Fibroblast of upper back skin (primary cell): ENCODE measurements around the gene ABHD14A.
A peak's percentile ranks its signal among the peaks of the same experiment; 100 is the strongest.

ENCODE experiments used
- DNase-seq: peaks from one replicate; pipeline ENCODE4 v3.0.0-alpha.2; 2013

Gene ABHD14A

GRCh38 chr3:51941463-51941797 lies 33.4 kb upstream of the ABHD14A start:
- DNase-seq = no peak

- peak; percentile 100 for DNase-seq
Measured at GRCh38 chr3:51941798-51942602, 32.9 kb upstream of the ABHD14A start, which contains the start of the genes PARP3 and RRP9. Gene PARP3, plus strand, starts transcription at chr3:51942363. Its CDS starts 993 bp downstream, at chr3:51943356. Gene RRP9, minus strand, starts transcription at chr3:51941904. Its CDS starts 37 bp downstream, at chr3:51941867.

GRCh38 chr3:51942603-51943450 lies 32.0 kb upstream of the ABHD14A start:
- peak; percentile 54 for DNase-seq

- no peak for DNase-seq
Measured at GRCh38 chr3:51943451-51944391, 31.1 kb upstream of the ABHD14A start.

GRCh38 chr3:51944451-51945021 lies 30.3 kb upstream of the ABHD14A start:
- no peak for DNase-seq

GRCh38 chr3:51945031-51945840 lies 29.6 kb upstream of the ABHD14A start:
- DNase-seq = no peak

GRCh38 chr3:51945926-51946705 lies 28.7 kb upstream of the ABHD14A start:
- no peak for DNase-seq

- no peak for DNase-seq
Measured at GRCh38 chr3:51946796-51947195, 28.1 kb upstream of the ABHD14A start.

DNA sequence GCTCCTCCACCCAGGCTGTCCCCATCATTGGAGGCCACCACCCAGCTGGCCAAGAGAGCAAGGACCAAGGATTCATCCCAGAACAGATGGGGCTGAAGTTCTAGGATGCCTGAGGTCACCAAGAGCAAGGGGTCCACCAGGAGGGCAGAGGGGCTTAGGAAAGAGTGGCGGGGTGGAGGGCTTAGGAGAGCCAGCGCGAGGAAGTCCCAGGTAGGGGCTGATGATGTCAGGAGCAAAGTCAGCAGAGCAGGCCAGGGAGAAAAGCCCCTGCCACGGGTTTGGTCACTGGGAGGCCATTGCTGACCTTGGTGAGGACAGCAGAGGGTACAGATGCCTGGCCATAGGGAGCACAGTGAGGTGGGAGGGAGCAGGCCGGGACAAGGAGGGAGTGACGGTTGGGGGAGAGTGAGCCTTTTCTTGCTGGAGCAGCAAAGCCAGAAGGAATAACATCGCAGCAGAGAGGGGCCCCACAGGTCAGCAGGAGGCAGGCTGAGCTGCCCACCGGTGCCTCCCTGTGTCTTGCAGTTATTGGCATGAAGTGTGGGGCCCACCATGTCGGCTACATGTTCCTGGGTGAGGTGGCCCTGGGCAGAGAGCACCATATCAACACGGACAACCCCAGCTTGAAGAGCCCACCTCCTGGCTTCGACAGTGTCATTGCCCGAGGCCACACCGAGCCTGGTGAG lies 27.5 kb upstream of the ABHD14A start:
- no peak for DNase-seq

GRCh38 chr3:51948016-51948580 lies 26.8 kb upstream of the ABHD14A start:
- no peak for DNase-seq

DNA sequence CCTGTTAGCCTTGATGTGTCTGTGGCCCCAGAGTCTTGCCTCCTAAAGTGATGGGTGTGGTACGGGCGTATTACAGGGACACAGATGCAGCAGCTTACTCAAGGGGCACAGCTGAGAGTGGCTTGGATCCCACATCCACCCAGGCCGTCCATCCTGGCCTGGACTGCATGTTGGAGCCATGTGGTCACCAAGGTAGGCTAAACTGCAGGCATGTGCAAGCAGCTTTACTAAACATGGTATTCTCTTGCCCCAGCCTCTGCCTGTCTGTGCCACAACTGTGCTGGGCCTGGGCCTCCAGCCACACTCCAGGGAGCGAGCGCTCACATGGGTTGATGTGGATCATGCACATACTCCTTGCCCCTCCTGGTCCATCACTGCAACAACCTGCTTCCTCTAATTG lies 25.7 kb upstream of the ABHD14A start:
- DNase-seq = no peak

DNA sequence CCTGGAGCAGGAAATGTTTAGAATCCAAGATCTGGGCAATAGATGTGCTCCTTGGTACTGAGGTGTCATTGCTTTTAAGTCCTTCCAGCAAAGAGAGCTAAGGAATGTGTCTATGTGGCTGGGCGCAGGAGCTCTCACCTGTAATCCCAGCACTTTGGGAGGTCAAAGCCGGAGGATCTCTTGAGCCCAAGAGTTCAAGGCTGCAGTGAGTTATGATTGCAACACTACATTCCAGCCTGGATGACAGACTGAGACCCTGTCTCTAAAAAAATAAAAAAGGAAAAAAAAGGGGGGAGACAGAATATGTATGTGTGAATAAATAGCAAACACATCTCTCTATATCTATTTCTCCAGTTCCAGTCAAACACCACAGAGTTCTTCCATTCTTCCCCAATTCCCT lies 24.0 kb upstream of the ABHD14A start:
- DNase-seq = no peak

- peak; percentile 73 for DNase-seq
Measured at GRCh38 chr3:51953445-51953844, 21.4 kb upstream of the ABHD14A start.

DNA sequence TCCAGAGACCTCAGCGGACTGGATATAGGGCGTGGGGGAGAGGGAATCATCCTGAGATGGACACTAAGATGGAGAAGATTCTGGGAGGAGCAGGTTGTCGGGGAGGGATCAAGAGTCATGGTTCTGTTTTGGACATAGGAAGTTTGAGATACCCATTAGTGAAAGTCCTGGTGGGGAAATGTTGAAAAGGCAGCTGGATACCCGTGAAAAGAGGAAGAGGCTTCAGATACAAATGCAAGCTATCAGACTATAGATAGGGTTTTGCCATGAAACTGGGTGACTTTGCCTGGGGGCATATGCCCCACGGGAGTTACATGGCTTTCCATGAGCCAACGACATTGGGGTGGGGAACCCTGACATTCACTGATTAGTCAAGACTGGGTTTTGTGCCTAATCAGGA lies 20.8 kb upstream of the ABHD14A start:
- no peak for DNase-seq

- no peak for DNase-seq
Measured at GRCh38 chr3:51954713-51955112, 20.2 kb upstream of the ABHD14A start.

- no peak for DNase-seq
Measured at GRCh38 chr3:51955175-51955892, 19.5 kb upstream of the ABHD14A start, which contains the start of gene GPR62. Gene GPR62, plus strand, starts transcription at chr3:51955381. Its CDS starts 272 bp downstream, at chr3:51955653.

- DNase-seq = peak; percentile 45
Measured at GRCh38 chr3:51955893-51956770, 18.7 kb upstream of the ABHD14A start.
